Activated B cell treated with CpG ODN at 0.5 μM for 24 hours (primary cell): ENCODE results near the gene KCNJ15. TPM values are rescaled to one million over a fixed set of nuclear protein-coding genes. Genes with fewer than 3 reads are reported as not detected.

ENCODE experiments used
- ATAC-seq: fragments of 200-7000 bp; cut with Tn5 transposase; one replicate; pipeline ENCODE4 v1.10.0; 2021; ENCODE audit warnings: low read depth, mild to moderate bottlenecking, moderate library complexity
- CTCF ChIA-PET: fragments of 350-600 bp; sonication (Branson Sonifier 250); formaldehyde crosslinking; loops from one replicate; lab custom pipeline; 2021; ENCODE audit warnings: antibody characterized with exemption; lab: Charles Lee
- POLR2A ChIA-PET: fragments of 350-600 bp; sonication (Branson Sonifier 250); formaldehyde crosslinking; loops from one replicate; lab custom pipeline; 2021; ENCODE audit warnings: antibody characterized with exemption; lab: Charles Lee
- DNase-seq: peaks from one replicate; pipeline ENCODE4 v3.0.0; 2022
- H3K27ac Mint-ChIP-seq: one replicate; pipeline ENCODE4 v1.8.0; 2020; ENCODE audit warnings: mixed read lengths
- H3K27me3 Mint-ChIP-seq: one replicate; pipeline ENCODE4 v1.8.0; 2021; ENCODE audit warnings: mixed read lengths
- H3K36me3 Mint-ChIP-seq: one replicate; pipeline ENCODE4 v1.8.0; 2021; ENCODE audit warnings: low read depth, mixed read lengths
- H3K4me1 Mint-ChIP-seq: one replicate; pipeline ENCODE4 v1.8.0; 2021; ENCODE audit warnings: mixed read lengths
- H3K4me3 Mint-ChIP-seq: one replicate; pipeline ENCODE4 v1.8.0; 2020; ENCODE audit warnings: mild to moderate bottlenecking, mixed read lengths
- H3K9me3 Mint-ChIP-seq: one replicate; pipeline ENCODE4 v1.8.0; 2020; ENCODE audit warnings: mixed read lengths
- CTCF ChIP-seq: fragments of 200-600 bp; IDR thresholded peaks from one replicate; pipeline ENCODE4 v1.8.0; 2022; ENCODE audit warnings: antibody characterized with exemption, mild to moderate bottlenecking
- intact Hi-C: fragments of 100-400 bp; cut with micrococcal nuclease; formaldehyde crosslinking; loops from one replicate; pipeline ENCODE4 v1.15.1; 2024
- total RNA-seq: library from RNA; stranded (reverse); gene quantifications from 2 replicates; pipeline ENCODE4 v1.2.3, GENCODE V29; 2022

KCNJ15 gene
- total RNA-seq, 1 donor from 2014 or later, result not detected

DNA sequence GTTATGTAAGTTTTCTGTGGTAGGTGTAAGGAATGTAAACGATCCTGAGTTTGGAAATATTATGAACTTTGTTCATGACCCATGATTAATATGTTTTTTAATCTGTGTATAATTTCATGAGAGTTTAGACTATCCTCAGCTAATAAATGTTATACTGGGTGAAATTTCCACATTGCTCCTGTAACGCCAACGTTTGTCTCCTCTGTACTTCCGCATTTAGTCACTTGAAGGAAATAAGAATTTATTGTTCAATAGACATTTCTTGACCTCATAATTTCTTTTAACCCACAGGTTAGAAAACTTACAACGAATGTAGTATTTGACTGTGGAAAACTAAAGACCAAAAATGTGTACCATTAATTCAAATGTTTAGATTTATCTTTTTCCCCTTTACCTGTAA lies 876 bp downstream of the KCNJ15 start:
- ATAC-seq, result no peak
- TF ChIP-seq CTCF, result no peak
- Mint-ChIP-seq H3K9me3 (no peaks in the 10 kb centered on the region), H3K27ac (no peak overlapping the region), H3K4me1 (no peaks in the 10 kb centered on the region), H3K27me3 (no peaks in the 10 kb centered on the region), H3K36me3 (no peaks in the 10 kb centered on the region), H3K4me3 (no peak overlapping the region)
- DNase-seq, result no peak
- CTCF ChIA-PET, result no interaction called here
- POLR2A ChIA-PET, result no interaction called here
- intact Hi-C loops, result no loop called here

GRCh38 chr21:38258521-38259485 lies 2.0 kb downstream of the KCNJ15 start:
- Mint-ChIP-seq H3K36me3 (no peaks in the 10 kb centered on the region), H3K4me3 (no peak overlapping the region), H3K9me3 (no peaks in the 10 kb centered on the region), H3K27me3 (no peaks in the 10 kb centered on the region), H3K4me1 (no peaks in the 10 kb centered on the region), H3K27ac (no peak overlapping the region)
- POLR2A ChIA-PET, result no interaction called here
- no peak for DNase-seq
- no peak for ATAC-seq
- no peak for TF ChIP-seq CTCF
- intact Hi-C loops, result no loop called here
- CTCF ChIA-PET, result no interaction called here

GRCh38 chr21:38259665-38260064 lies 2.9 kb downstream of the KCNJ15 start:
- no peak for TF ChIP-seq CTCF
- Mint-ChIP-seq H3K4me3 (no peak overlapping the region), H3K4me1 (no peaks in the 10 kb centered on the region), H3K9me3 (no peaks in the 10 kb centered on the region), H3K27me3 (no peaks in the 10 kb centered on the region), H3K36me3 (no peaks in the 10 kb centered on the region), H3K27ac (no peak overlapping the region)
- ATAC-seq, result no peak
- intact Hi-C loops, result no loop called here
- DNase-seq, result no peak
- ChIA-PET POLR2A (no interaction called here), CTCF (no interaction called here)

- no peak overlapping the region for H3K4me3 Mint-ChIP-seq
- ATAC-seq (no peak), DNase-seq (no peak)
- H3K4me1 Mint-ChIP-seq, result no peaks in the 10 kb centered on the region
- POLR2A ChIA-PET, result no interaction called here
- no peaks in the 10 kb centered on the region for H3K27me3 Mint-ChIP-seq
- CTCF ChIA-PET, result no interaction called here
- no peak overlapping the region for H3K27ac Mint-ChIP-seq
- intact Hi-C loops, result no loop called here
- H3K9me3 Mint-ChIP-seq, result no peaks in the 10 kb centered on the region
- TF ChIP-seq CTCF, result no peak
- no peaks in the 10 kb centered on the region for H3K36me3 Mint-ChIP-seq
Measured at GRCh38 chr21:38260426-38260825, 3.6 kb downstream of the KCNJ15 start.

DNA sequence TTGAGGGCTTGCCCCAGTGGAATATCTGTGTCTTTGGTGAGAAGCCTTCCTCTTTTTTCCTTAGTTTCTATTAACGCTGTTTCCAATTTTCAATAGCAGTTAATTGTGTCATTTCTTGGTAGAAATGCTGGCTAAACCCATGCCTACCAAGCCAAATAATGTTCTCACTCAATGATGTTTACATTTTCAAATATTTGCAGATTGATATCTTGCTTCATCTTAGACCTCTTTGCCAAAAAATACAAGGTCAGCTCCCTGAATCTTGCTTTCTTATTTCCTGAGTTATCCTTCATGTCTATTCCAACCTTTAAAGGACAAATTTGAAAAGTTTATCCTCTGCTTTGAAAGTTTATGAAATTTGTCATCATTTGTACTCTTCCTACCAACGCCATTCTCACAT lies 5.1 kb downstream of the KCNJ15 start:
- DNase-seq (no peak), ATAC-seq (no peak)
- H3K27me3 Mint-ChIP-seq, result no peaks in the 10 kb centered on the region
- no peak overlapping the region for H3K27ac Mint-ChIP-seq
- TF ChIP-seq CTCF, result no peak
- intact Hi-C loops, result no loop called here
- CTCF ChIA-PET, result no interaction called here
- no peaks in the 10 kb centered on the region for H3K36me3 Mint-ChIP-seq
- H3K9me3 Mint-ChIP-seq, result no peaks in the 10 kb centered on the region
- no peak overlapping the region for H3K4me3 Mint-ChIP-seq
- POLR2A ChIA-PET, result no interaction called here
- no peaks in the 10 kb centered on the region for H3K4me1 Mint-ChIP-seq
